HG02870 (cell line): ENCODE data around the gene ITK.
A peak's percentile ranks its signal among the peaks of the same experiment; 100 is the strongest.

ENCODE experiments used
- ATAC-seq: cut with Tn5 transposase; IDR thresholded peaks from one replicate; pipeline ENCODE4 v1.9.1; 2021; ENCODE audit warnings: mild to moderate bottlenecking, moderate library complexity; ENCODE audit not compliant: unreplicated experiment

The ITK gene

DNA sequence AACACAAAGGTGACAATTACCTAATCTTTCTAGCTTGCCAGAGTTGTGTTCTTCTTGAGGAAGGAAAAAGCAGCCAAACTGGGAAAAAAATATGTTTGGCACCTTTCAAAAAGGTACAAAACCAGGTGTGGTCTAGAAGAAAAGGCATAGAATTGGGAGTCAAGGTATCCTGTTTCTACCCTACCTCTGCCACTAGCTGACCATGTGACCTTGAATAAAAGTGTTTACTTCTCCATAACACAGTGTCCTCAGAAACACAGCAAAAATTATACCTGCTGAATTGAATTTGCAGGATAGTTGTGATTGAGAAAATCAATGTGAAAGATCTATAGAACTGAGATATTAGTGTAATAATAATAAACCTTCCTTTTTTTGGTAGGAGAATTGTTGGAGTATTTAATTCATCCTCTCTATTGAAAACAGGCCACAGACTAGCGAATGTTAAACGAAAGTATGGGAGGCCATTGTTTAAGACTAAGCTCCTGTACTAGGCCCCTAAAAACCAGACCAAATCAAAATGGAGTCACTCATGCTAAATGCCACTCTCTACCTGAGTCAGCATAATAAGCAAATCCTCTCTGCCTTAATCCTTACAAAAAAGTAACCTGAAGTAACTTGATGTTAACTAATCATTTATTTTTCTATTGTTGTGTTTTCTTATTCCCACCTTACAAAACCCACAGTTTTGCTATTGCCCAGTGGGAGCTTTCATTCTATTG, 97.8 kb downstream of the ITK start:
- ATAC-seq: no peak

DNA sequence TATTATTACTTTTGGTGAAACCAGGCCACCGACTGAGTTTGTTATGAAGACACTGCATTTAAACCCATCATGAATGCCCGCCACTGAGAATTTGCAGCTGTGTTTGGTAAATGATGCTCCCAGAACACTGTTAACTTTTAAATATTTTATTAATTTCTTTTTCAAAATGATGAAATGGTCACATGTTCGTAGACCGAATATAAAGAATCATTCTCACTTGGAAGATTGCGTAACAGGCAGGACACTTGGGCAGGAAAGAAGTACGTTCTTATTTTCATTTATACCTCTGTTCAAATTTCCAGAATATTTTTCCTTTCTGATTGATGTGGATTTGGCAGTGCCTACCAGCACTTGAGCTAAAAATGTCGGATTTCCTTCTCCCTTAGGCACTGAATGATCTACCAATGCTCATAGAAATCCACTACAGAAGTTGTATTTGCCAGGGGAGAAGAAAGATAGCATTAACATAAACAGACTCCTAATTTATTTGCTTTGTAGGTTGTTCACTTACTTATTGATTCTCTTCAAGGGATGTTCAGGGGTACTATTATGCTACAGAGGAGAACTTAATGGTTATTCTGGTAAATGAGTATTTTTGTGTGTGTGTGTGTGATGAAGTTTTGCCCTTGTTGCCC, 99.1 kb downstream of the ITK start:
- ATAC-seq: no peak

DNA sequence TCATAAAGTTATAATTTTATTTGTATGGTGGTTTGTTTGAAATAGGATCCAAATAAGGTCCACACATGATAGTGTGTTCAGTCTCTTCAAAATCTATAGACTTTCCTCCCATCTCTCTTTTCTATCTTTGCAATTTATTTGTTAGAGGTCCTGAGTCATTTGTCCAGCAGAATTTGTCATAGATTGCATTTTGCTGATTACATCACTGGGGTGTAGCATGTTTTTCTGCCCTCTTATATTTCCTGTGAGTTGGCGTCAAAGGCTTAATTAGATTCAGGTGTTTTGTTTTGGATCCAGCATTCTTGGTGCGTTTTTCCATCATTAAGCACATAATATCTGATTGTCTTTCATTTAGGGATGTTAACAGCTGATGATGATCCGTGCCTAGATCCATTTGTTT, 100.3 kb downstream of the ITK start:
- ATAC-seq: no peak

DNA sequence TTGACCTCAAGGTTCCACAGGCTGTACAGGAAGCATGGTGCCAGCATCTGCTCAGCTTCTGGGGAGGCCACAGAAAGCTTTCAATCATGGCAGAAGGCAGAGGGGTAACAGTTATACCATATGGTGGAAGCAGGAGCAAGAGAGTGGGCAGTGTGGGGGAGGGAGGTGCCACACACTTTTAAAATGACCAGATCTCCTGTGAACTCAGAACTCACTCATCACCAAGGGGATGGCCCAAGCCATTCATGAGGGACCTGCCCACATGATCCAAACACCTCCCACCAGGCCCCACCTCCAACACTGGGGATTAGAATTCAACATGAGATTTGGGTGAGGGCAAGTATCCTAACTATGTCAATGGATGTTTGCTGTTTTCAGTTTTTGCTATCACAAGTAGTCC, 101.5 kb downstream of the ITK start:
- no peak for ATAC-seq

DNA sequence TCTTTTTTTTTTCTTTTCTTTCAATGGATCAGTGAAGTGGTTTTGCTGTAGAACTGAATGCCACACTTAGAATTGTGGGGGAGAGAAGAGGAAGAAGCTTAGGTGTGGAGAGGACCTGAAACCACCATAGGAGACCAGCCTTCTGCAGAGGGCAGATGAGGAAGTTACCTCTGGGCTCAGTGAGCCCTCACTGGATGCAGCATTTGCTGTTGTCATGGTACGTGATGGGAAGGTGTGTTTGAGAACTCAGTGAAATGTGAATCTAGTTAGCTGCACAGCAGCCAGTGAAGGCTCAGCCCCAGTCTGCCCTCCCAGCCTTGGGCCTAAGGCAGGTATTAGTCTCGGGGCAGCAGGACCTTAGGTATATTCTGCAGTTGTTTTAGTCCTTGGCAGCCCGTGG, 102.8 kb downstream of the ITK start:
- ATAC-seq: peak; percentile 99

GRCh38 chr5:157284458-157285212, 104.0 kb downstream of the ITK start:
- no peak for ATAC-seq

DNA sequence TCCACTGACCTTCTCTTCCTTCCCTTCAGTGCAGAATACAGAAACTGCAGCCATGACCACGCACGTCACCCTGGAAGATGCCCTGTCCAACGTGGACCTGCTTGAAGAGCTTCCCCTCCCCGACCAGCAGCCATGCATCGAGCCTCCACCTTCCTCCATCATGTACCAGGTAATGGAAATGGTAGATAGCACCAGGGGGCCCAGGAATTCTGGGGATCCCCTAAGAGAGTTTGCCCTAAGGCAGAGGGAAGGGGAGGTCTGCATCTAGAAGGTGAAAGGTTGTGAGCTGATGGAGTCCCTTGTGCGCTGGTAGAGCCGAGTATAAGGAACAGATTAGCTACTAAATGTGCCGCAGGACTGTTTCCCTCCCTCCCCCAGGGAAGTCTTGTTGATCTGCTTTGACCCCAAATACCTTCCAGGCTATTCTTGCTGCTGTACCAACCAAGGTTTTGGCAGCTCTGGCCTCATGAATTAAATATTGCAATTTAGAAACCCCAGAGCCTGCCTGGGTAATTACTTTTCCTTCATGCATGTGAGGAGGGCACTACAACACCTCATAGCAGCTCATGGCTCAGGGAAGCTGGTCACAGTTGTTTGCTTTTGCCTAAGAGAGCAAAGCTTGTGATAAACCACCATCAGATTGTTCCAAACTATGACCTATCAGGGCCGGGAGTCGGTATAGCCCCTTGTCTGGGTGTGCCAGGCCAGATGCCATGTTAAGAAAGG, 104.8 kb downstream of the ITK start:
- ATAC-seq: no peak

GRCh38 chr5:157286761-157287211, 106.1 kb downstream of the ITK start:
- no peak for ATAC-seq

DNA sequence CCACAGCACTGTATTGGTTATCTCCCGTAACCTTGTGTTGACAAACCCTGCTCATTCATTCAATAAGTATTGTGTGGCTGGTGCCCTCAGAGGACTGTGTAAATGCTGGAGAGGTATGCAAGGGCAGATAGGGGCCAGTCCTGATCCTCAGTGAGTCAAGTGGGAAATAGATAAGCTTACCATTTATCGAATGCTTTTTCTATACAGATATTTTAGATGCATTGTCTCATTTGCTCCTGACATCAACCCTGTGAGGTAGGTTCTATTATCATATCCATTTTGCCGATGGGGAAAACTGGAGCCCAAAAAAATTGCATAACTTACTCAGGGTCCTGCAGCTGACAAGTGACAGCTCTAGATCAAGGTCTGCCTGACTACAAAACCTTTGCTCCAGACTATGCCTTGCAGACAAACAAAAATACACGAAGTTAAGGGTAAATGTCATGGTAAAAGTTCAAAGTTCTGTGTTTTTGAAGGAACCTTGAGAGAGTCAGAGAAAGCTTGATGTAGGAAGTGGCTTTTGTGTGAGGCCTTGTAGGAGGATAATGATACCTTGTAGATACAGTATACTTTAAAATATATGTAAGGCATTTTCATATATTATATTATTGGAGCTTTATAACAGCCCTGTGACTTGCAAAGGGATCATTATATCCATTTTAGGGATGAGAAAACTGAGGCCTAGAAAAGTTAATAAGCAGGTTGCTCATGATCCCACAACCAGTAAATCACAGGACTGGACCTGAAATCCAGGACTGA, 107.9 kb downstream of the ITK start:
- ATAC-seq: no peak

GRCh38 chr5:157289164-157289819, 108.7 kb downstream of the ITK start:
- no peak for ATAC-seq

GRCh38 chr5:157290156-157290980, 109.7 kb downstream of the ITK start:
- ATAC-seq: no peak

GRCh38 chr5:157290981-157291711, 110.5 kb downstream of the ITK start:
- ATAC-seq: peak; percentile 68

DNA sequence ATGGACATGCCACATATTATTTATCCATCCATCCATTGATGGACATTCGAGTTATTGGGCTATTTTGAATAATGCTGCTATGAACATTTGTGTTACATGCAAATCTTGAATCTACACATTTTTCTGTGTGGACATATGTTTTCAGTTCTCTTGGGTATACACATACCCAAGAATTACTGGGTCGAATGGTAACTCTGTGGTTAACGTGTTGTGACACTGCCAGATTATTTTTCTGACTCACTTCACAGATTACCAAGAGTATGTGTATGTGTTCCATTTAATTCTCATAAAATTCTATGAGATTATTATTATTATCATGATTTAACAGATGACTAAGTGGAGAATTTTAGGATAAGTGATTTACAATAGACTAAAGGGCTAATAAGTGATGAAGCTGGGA, 112.0 kb downstream of the ITK start:
- ATAC-seq: no peak

- no peak for ATAC-seq
Observed at GRCh38 chr5:157294407-157295091, 113.9 kb downstream of the ITK start.

DNA sequence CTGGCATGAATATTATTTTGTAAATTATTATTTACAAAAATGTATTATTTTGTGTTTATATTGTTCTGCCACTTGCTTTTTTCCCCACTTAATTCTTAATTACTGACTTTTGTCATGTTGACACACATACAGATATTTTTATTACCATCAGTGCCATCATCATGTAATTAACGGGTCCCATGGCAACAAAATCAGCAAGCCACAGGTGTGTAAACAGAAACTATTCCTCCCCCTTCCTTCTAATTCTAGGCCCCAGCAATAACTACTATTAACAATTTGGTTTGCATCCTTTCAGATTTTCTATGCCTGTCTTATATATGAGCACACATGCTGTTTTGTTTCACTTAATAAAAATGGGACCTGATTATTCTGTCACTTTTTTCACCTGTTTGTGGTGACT, 114.6 kb downstream of the ITK start:
- no peak for ATAC-seq

GRCh38 chr5:157300564-157300963, 119.9 kb downstream of the ITK start:
- no peak for ATAC-seq

GRCh38 chr5:157301066-157301465, 120.4 kb downstream of the ITK start:
- ATAC-seq: no peak

GRCh38 chr5:157303023-157303422, 122.4 kb downstream of the ITK start:
- no peak for ATAC-seq
